Activated T-cell treated with anti-CD3 and anti-CD28 coated beads, Interleukin-2, amount 50 U/mL, for 1 hour (primary cell): ENCODE results near the gene ZNF473.
A peak's percentile ranks its signal among the peaks of the same experiment; 100 is the strongest.

Experiments
- DNase-seq: peaks from one replicate; pipeline ENCODE4 v3.0.0-alpha.2; 2020

ZNF473 gene

GRCh38 chr19:50025794-50026549, at the start of gene ZNF473:
TSS of gene ZNF473 (plus strand) at chr19:50026005. CDS start at chr19:50031083, 5,078 bp downstream.
- DNase-seq = peak; percentile 88

GRCh38 chr19:49976496-49976895, 49.3 kb upstream of the ZNF473 start:
- DNase-seq = no peak

GRCh38 chr19:49977076-49977475, 48.7 kb upstream of the ZNF473 start:
- DNase-seq = no peak

- no peak for DNase-seq
These were observed 47.9 kb upstream of the ZNF473 start for GRCh38 chr19:49977881-49978280.

- DNase-seq = no peak
These were observed 47.5 kb upstream of the ZNF473 start for GRCh38 chr19:49978324-49978723.

GRCh38 chr19:49981603-49982593, 43.9 kb upstream of the ZNF473 start:
- DNase-seq = no peak

- DNase-seq = peak; percentile 78
These were observed 42.1 kb upstream of the ZNF473 start for GRCh38 chr19:49983645-49984229.

- no peak for DNase-seq
These were observed 41.3 kb upstream of the ZNF473 start for GRCh38 chr19:49984491-49984890.

- DNase-seq = no peak
These were observed 39.9 kb upstream of the ZNF473 start for GRCh38 chr19:49985871-49986270.

- no peak for DNase-seq
These were observed 39.5 kb upstream of the ZNF473 start for GRCh38 chr19:49986354-49986753.

- peak; percentile 76 for DNase-seq
These were observed 38.6 kb upstream of the ZNF473 start for GRCh38 chr19:49987159-49987698.

GRCh38 chr19:49988007-49988406, 37.8 kb upstream of the ZNF473 start:
- DNase-seq = no peak

GRCh38 chr19:49988433-49988832, 37.4 kb upstream of the ZNF473 start:
- no peak for DNase-seq

GRCh38 chr19:49997709-49998108, 28.1 kb upstream of the ZNF473 start:
- DNase-seq = no peak

GRCh38 chr19:49999371-50000010, 26.3 kb upstream of the ZNF473 start:
- no peak for DNase-seq

- DNase-seq = no peak
These were observed 25.6 kb upstream of the ZNF473 start for GRCh38 chr19:50000038-50000840.

- no peak for DNase-seq
These were observed 24.8 kb upstream of the ZNF473 start for GRCh38 chr19:50000841-50001557.

GRCh38 chr19:50001775-50002174, 24.0 kb upstream of the ZNF473 start:
- DNase-seq = no peak

- DNase-seq = no peak
These were observed 23.3 kb upstream of the ZNF473 start for GRCh38 chr19:50002386-50002960.

- no peak for DNase-seq
These were observed 22.5 kb upstream of the ZNF473 start for GRCh38 chr19:50003254-50003788.
